ENCODE measurements around the gene GNA14.

DNA sequence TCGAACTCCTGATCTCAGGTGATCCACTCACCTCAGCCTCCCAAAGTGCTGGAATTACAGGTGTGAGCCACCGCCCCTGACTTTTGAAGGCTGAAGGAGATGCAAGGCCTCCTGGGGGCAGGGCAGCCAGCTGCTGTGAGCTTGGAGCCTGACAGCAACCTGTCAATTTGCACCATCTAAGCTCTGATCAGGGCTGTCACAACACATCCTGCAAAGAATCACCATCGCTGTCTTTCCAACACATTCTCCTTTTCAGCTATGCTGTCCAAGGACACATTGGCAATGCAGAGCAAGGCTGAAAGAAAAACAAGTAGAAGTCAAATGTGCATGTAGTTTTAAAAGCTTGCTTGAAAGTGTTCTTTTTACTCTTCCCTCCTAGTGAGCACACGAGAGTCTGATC is 54.6 kb downstream of the GNA14 start:
- TF ChIP-seq, protein P1, sequence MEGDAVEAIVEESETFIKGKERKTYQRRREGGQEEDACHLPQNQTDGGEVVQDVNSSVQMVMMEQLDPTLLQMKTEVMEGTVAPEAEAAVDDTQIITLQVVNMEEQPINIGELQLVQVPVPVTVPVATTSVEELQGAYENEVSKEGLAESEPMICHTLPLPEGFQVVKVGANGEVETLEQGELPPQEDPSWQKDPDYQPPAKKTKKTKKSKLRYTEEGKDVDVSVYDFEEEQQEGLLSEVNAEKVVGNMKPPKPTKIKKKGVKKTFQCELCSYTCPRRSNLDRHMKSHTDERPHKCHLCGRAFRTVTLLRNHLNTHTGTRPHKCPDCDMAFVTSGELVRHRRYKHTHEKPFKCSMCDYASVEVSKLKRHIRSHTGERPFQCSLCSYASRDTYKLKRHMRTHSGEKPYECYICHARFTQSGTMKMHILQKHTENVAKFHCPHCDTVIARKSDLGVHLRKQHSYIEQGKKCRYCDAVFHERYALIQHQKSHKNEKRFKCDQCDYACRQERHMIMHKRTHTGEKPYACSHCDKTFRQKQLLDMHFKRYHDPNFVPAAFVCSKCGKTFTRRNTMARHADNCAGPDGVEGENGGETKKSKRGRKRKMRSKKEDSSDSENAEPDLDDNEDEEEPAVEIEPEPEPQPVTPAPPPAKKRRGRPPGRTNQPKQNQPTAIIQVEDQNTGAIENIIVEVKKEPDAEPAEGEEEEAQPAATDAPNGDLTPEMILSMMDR (IDR thresholded peaks at IDR 0.05) = no peak
- no peak for TF ChIP-seq POLR2A (IDR thresholded peaks at IDR 0.05)
